GM19395 (cell line): ENCODE data around the gene FBXO41.

Experiments used
- ATAC-seq: cut with Tn5 transposase; IDR thresholded peaks from one replicate; pipeline ENCODE4 v1.9.1; 2021; ENCODE audit warnings: mild to moderate bottlenecking, moderate library complexity; ENCODE audit not compliant: unreplicated experiment

The FBXO41 gene

DNA sequence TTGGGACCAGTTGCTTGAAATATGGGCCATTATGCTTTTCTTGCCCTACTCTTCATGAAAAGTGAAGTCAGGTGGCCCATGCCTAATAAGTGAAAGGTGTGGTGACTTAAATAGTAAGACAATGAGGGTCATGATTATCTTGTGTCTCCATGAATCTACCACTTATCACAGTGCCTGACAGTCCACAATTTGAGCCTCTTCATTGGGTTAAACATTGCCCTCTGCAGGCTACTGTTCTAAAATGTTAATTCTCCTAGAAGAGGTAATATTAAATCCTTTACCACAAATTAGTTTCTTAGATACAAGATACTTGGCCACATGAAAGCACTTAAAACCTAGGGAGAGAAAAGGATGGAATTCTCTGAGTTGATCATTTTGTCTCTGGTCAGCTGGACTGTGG, 5.0 kb upstream of the FBXO41 start:
- ATAC-seq, result no peak

DNA sequence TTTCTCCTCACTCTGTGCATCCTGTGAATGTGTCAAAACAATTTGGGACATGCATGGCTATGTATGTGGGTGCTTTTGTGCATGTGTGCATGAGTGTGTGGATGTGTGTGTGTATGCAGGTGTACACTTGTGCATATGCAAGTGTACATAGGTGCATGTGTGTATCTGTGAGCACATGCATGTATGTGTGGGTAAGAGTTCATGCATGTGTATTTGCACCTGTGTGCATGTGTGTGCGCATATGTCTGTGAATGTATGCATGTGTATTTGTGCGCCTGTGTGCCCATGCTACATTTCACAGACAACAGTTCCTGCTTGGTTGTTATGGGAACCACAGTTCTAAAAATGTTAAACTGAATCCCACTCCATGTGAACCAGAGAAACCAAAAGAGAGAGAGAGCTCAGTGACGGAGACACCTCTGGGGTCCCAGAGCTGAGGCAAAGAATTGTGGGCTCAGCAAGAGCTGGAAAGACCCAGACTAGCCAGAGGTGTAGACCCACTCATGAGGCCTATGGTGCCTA, 1.9 kb upstream of the FBXO41 start:
- no peak for ATAC-seq

DNA sequence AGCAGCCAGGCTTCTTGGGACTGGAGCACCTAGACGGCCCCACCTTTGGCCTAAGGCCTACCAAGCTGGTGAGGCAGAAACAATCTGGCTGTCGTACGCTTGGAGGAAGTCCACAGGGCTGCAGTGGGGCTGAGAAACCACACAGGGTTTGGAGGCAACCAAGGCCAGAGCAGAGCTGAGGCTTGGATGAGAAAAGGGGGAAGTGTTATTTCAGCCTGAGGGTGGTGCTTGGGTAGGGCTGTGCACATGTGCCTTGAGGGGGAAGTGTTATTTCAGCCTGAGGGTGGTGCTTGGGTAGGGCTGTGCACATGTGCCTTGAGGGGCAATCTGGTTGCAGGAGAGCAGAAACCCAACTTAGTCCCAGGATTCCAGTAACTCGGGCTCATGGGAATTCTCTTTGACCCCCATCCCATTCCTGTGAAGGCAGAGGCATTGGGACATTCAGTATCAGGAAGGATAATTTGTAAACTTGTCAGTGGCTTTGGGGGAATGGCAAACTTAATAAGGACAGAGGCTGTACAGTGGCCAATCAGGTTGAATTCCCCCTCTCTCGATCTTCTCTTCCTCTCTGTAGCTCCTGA, 971 bp upstream of the FBXO41 start:
- ATAC-seq, result peak; percentile 61

DNA sequence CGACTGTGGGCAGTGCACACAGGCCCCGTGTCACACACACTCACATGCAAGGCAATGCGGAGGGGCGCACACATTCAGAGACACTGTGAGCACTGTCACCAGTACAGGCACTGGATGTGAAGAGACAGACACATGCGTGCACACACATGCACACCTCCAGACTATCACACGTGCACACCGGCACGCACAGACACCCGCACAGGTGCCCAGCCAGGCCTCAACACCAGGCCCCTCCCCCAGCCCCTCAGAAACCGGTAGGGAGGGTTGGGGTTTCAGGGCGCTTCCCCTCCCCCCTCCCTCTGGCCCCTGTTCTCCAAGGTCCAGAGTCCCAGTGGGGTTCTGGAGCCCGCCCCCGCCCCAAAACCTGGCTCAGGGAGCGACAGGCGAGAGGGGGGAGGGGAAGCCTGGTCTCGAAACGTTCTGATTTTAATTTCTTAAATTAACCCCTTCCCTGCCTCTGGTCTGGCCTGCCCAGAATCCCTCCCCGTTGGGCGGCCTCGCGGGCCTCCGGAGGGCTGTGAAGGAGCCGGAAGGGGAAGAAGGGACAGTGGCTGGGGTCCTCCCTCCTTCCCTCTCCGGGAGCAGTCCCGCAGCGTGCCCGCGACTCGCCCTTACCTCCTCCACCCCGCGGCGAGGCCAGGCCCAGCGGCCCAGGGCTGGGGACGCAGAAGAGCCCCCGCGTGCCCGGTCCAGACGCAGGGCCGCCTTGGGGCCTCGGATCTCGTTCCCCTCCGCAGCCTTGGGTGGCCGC, 558 bp downstream of the FBXO41 start:
- ATAC-seq, result peak; percentile 25

DNA sequence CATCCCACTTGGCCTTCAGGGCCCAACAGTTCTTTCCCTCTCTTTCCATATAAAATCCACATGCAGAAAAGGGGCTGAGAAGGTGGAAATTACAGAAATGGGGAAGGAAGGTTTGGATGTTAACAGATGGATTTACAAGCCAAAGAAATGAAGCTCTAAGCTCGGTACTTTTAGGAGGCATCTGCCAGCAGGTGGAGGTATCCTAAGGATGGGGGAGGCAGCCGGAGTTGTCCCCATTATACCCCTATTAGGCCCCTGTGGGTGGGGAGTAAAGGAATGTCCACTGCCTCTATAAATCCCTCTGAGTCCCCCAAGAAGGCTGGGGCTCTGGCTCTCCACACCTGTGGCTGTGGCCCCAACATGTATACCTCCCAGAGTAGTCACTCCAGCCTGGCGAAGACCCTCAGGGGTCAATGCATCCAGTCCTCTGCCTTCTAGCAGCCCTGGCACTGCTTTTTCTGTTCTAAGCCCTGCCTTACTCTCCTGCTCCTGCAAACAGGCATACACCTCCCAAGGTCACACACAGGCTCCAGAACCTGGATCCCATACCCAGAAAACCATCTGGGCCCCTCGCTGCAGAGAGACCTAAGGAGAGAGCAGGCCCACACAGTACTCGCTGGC, 1.2 kb downstream of the FBXO41 start:
- ATAC-seq, result no peak

DNA sequence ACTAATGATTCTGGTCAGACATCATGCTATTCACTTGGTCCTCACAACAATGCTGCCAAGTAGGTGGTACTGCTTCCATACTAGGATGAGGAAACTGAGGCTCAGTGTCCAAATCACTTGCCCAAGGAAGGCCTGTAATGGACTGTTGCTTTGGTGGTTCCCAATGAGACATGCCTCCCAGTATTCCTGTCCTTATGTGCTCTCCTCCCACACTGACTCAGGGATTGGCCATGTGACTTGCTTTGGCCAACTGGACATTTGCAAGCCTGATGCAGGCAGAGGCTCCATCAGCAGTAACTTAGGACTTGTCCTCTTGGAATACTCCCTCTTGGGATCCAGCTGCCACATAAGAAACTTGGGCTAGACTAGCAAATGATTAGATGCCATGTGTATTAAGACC, 3.0 kb downstream of the FBXO41 start:
- no peak for ATAC-seq

DNA sequence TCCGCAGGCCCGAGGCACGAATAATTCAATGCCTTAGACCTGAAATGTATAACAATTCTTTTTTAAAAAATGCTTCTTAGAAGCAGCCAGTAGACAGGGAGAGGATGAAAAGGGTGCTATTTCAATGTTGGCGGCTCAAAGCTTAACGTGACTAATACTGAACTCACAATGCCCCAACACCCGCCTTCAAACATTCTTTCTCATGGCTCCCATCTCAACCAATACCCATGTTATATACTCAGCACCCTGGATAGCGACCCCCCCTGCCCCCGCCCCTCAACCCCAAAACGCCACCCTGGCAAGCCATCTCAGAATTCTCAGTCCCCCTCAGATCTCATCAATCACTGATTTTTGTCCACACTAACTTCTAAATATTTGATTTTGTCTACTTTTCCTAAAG, 4.4 kb downstream of the FBXO41 start:
- ATAC-seq, result no peak

DNA sequence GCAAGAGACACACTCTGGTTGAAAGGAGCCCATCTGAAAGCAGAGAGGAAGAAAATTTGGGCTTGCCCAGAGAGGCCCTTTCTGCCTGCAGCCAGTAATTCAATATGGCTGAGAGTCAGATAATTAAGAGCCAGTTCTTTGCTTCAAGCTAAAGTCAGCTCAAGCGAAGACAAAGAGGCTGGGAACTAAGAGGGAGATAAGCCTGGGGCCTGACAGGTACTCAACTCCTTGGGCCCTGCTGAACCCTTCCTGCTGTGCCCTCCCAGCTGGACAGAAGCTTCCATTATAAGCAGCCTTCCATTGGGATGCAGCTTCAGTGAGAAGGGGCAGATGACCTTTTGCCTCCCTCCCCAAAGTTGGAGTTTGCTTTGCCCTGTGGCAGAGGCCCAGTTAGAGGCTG, 12.0 kb downstream of the FBXO41 start:
- ATAC-seq, result no peak

DNA sequence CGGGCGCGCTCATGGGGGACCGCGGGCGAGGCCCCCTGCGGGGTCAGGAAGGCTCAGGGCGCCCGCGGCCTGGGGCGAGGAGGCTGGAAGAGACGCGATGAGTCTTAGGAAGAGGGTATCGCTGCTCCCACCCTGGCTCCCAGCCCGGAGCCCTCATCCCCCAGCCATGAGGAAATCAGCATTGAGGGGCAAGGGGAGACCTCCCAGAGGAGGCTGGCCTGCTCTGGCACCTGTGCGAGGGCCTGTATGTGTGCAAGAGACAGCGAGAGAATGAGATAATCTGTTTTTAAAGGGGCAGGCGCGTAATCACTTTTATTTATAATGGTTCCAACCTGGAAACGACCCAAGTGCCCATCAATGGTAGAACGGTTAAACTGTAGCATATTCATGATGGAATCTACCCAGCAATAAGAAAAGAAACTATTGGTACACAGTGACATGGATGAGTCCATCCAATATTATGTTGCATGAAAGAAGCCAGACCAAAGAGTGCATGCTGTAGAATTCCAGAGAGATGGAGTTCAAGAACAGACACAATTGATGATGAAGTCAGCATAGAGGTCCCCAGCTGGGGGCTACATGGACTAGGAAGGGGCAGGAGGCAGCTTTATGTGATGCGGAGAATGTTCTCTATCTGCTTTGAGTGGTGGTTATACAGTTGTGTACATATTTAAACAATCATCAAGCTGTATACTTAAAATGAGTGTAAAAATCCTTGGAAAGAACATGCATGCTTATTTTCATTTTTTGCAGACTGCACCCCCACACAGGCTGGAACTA, 14.4 kb downstream of the FBXO41 start:
- peak; percentile 33 for ATAC-seq

DNA sequence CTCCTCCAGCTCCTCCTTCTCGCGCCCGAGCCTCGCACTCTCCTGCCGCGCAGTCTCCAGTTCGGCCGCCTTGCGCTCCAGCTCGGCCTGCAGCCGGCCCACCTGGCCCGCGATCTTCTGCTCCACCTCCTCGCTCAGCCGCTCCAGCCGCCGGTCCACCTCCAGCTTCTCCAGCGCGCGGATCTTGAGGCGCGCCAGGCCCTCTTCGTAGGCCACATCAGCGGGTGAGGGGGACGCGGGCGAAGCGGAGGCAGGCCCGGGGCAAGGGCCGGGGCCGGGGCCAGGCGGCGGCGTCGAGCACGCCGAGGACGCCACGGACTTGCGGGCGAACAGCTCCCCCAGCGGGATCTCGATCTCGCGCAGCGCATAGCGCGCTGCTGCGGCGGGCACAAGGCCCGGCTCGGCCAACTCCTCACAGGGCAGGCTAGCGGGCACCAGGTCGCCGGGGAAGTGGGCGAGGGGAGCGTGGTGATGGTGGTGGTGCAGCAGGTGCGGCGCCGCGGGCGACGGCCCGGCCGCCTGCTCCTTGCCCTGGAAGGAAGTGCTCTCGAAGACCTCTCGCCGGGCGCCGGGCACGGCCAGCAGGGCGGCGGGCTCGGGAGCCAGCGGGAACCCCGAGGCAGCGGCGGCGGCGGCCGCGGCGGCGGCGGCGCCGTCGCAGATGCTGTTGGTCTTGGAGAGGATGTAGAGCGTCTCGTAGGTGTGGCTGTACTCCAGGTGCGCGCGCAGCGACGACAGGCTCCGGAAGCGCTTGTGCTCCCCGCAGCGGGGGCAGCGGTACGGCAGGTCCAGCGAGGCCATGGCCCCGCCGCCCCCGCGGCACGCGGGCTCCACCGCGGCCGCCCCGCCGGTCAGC, 15.2 kb downstream of the FBXO41 start:
- ATAC-seq, result peak; percentile 94

DNA sequence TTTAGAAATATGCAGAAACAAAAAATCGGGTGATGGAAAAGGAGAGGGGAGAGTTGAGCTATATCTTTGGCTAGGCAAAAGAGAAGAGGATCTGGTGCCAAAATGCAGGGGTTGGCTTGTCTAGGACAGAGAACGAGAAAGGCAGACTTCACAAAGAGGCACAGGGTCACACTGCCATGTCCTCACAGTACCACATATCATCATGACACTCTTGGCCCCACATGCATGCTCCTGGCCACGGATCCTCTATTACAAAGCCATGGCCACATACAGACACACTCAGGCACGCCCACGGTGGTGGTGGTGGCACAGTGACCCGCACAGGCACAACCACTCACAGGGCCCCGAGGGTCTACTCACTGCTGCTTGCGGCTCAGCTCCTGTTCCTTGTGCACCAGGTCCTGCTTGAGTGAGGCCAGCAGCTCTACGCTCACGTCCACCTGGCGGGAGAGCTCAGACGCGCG, 15.9 kb downstream of the FBXO41 start:
- no peak for ATAC-seq

DNA sequence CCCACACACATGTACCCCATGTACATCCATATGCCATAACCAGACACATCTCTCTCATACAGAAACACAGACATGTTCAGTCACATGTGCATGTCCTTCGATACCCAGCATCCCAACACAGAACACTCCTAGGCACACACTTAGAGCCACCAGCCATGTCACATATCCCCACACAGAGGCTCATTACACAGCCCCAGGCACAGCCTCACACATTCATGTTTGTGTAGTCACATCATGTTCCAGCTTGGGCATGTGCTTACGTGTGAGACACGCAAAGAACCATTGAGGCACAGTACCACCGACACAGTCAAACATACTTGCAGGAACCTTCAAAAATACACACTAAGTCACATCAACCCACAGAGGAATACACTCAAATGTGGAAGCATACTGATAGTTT, 17.3 kb downstream of the FBXO41 start:
- no peak for ATAC-seq

DNA sequence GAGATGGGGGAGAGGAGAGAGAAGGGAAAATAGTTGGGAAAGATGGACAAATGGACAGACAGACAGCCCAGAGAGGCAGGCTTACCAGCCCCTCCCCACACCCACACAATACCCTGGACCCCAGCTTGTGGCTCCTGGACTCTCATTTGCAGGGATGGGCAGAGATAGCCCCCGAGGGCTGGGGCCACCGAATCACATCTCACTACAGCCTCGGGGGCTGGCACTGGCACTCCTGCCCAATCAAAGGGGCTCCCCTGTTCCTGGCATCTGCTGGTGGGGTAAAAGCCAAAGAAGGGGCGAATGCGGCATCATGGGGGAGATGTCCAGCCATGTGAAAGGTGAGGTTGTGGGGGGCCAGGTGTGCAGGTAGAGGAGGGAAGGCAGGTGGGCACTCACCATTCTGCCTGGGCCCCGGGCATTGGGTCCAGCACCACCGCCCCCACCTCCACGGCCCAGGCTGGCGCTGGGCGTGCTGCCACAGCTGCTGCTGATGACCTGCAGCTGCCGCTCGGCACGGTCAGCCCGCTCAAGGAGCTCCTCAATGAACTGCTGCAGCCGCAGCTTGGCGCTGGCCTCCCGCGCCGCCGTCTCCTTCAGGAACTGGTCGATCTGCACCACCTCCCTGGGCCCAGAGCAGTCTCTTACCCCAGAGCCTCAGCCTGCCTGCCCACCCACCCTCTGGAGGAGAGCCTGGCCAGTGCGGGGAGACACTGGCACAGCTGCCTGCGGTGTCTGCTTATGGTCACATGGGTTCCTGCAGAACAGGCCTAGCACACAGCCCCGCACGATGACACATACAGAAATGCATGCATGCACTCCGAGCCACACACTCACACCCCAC, 18.0 kb downstream of the FBXO41 start:
- ATAC-seq, result no peak

DNA sequence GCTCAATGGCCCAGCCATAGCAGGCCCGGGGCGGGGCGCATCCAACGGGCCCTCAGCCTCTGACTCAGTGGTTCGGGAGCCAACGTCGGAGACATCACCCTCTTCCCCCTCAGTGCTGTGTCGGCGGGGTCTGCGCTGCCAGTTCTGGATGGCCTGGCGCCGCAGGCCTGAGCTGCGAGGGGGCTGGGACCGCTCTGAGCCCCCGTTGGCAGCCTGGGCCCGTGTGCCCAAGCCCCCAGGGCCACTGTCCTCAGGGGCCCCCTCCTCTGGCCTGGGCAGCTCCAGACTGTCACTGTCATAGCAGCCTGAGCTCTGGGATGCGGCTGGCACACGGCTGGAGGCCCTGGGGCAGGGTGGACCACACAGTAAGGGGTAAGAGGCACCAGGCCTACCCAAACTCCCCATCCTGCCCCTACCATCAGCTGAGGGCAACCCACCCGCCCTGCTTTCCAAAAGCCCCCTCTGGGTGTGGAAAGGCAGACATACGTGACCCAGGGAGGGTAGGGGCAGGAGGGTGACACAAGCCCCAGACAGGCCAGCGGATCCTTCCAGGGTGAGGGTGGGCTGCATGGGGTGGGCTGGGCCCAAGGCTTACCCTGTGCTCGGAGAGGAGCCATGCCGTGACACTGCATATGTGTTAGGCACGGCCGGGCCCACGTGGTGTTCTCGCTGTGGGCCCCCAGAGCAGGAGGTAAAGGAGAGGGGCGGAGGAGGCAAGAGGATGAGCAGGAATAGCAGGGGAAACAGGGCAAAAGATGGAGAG, 18.8 kb downstream of the FBXO41 start:
- no peak for ATAC-seq

DNA sequence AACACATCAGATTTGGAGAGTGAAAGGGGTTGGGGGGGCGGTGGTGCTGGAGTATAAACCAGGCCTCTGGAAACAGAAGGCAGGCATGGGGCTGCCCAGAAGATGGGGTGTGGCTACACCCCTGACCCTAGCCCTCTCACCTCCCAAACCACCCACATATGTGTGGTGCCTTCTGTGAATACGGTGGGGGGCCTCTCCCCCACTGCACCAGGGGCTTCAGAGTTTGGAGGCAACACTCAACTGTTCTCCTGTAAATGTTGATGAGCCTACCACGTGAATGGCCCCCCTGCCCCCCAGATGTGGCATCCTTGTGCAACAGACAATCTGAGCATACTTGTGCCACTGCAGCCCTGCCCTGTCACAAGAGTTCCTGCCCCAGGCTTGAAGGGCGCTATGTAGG, 19.5 kb downstream of the FBXO41 start:
- no peak for ATAC-seq

DNA sequence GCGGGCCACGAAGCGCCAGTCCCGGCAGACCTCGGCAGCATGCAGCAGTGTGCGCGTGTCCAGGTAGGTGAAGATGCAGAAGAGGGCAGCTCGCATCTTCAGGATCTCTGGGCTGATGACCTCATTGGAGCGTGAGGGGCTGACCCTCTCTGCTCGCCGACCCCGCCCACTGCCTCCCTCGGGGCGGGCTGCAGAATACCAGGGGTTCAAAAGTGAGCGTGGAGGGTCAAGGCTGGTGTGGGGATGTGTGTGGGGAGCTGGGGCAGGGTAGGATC, 20.0 kb downstream of the FBXO41 start:
- ATAC-seq, result no peak

DNA sequence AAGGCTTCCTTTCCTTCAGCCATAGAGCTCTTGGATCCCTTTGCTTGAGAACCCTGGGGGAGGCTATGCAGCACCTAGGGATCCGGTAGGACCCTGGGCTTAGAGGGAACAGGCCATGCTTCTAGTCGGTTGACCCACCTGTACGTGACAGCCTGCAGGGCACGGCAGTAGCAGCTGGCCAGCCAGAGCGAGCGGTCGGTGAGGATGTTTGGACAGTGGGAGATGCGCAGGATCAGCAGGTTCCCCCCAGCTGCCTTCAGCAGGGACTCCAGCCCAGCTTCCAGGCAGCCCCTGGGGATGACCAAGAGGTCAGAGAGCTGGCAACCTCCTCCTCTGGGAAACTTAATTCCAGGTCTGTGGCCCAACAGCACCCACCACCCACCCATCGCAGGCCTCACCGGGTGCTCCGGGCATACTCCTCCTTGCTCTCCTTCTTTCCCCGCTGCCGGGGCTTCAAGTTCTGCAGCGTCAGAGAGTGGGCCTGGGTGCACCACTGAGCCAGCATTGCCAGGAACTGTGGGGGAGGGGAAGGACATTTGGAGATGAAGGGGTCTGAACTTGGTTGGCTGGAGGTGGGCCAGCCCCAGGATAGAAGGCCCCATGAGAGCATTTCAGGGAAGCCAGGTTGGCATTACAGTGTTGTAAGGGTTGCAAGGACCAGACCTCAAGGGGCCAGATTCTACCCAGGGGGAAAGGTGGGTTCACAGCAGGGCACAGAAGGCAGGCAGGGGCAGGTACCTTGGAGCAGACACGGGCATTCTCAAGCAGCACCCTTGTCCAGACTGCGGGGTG, 20.5 kb downstream of the FBXO41 start:
- ATAC-seq, result no peak
